Measurements from ENCODE around the gene KMT2E.
"Not testable (repeated sequence)": the region's sequence is repeated elsewhere in the genome, so short reads cannot be mapped to it uniquely, and the experiment has no call there.

DNA sequence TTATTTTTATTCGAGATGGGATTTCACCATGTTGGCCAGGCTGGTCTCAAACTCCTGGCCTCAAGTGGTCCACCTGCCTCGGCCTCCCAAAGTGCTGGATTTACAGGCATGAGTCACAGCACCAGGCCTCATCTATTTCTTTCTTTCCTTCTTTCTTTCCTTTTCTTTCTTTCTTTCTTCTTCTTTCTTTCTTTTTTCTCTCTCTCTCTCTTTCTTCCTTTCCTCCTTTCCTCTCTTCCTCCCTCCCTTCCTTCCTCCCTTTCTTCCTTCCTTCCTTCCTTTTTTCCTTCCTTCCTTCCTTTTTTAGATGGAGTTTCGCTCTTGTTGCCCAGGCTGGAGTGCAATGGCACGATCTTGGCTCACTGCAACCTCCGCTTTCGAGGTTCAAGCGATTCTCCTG, 36.9 kb downstream of the KMT2E start:
- TF ChIP-seq, protein P1, sequence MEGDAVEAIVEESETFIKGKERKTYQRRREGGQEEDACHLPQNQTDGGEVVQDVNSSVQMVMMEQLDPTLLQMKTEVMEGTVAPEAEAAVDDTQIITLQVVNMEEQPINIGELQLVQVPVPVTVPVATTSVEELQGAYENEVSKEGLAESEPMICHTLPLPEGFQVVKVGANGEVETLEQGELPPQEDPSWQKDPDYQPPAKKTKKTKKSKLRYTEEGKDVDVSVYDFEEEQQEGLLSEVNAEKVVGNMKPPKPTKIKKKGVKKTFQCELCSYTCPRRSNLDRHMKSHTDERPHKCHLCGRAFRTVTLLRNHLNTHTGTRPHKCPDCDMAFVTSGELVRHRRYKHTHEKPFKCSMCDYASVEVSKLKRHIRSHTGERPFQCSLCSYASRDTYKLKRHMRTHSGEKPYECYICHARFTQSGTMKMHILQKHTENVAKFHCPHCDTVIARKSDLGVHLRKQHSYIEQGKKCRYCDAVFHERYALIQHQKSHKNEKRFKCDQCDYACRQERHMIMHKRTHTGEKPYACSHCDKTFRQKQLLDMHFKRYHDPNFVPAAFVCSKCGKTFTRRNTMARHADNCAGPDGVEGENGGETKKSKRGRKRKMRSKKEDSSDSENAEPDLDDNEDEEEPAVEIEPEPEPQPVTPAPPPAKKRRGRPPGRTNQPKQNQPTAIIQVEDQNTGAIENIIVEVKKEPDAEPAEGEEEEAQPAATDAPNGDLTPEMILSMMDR (IDR thresholded peaks at IDR 0.05) = not testable (repeated sequence)
- TF ChIP-seq POLR2A (IDR thresholded peaks at IDR 0.05) = not testable (repeated sequence)
